Loucy (cell line): ENCODE measurements around the gene SLC5A10.

Source experiments
- H2AFZ ChIP-seq: fragments of 200-600 bp; sonication (generic); 2 replicates; pipeline ENCODE4 v1.6.0; 2016; ENCODE audit warnings: antibody characterized with exemption, mild to moderate bottlenecking, low read length, moderate library complexity
- H3F3A ChIP-seq: fragments of 200-600 bp; 2 replicates; pipeline ENCODE4 v1.6.0; 2016; ENCODE audit warnings: antibody characterized with exemption, low read depth, mild to moderate bottlenecking
- H3K27me3 ChIP-seq: fragments of 200-600 bp; sonication (generic); 2 replicates; pipeline ENCODE4 v1.6.1; 2014; ENCODE audit warnings: low read length, mild to moderate bottlenecking; ENCODE audit not compliant: insufficient read depth, poor library complexity, severe bottlenecking
- H3K36me3 ChIP-seq: fragments of 200-600 bp; sonication (generic); 2 replicates; pipeline ENCODE4 v1.6.1; 2016; ENCODE audit warnings: low read length; ENCODE audit not compliant: insufficient read depth
- H3K4me1 ChIP-seq: fragments of 200-600 bp; sonication (generic); 2 replicates; pipeline ENCODE4 v1.5.1; 2014; ENCODE audit warnings: low read length, mild to moderate bottlenecking; ENCODE audit not compliant: insufficient read depth, poor library complexity, severe bottlenecking
- H3K4me2 ChIP-seq: fragments of 200-600 bp; sonication (generic); 2 replicates; pipeline ENCODE4 v1.6.0; 2014; ENCODE audit warnings: antibody characterized with exemption, low read length, low read depth, mild to moderate bottlenecking; ENCODE audit not compliant: poor library complexity, severe bottlenecking
- H3K4me3 ChIP-seq: fragments of 200-600 bp; sonication (generic); 2 replicates; pipeline ENCODE4 v1.5.1; 2014; ENCODE audit warnings: low read length, mild to moderate bottlenecking, mixed read lengths; ENCODE audit not compliant: poor library complexity, severe bottlenecking
- H3K79me2 ChIP-seq: fragments of 200-600 bp; sonication (generic); 2 replicates; pipeline ENCODE4 v1.6.1; 2014; ENCODE audit warnings: low read length; ENCODE audit not compliant: insufficient read depth
- H3K9ac ChIP-seq: fragments of 200-600 bp; sonication (generic); 2 replicates; pipeline ENCODE4 v1.6.0; 2014; ENCODE audit warnings: mild to moderate bottlenecking, low read depth, low read length, moderate library complexity; ENCODE audit not compliant: poor library complexity, severe bottlenecking
- H3K9me2 ChIP-seq: fragments of 200-600 bp; sonication (generic); replicated peaks from 2 replicates; pipeline ENCODE4 v1.6.1; 2016; ENCODE audit warnings: low read depth, low read length, mixed read lengths
- H3K9me3 ChIP-seq: fragments of 200-600 bp; sonication (generic); 2 replicates; pipeline ENCODE4 v1.6.1; 2014; ENCODE audit warnings: mild to moderate bottlenecking, antibody characterized with exemption, low read length, low read depth; ENCODE audit not compliant: insufficient read depth
- H4K20me1 ChIP-seq: fragments of 200-600 bp; sonication (generic); 2 replicates; pipeline ENCODE4 v1.6.0; 2014; ENCODE audit warnings: antibody characterized with exemption, low read length, mild to moderate bottlenecking; ENCODE audit not compliant: insufficient read depth, poor library complexity, severe bottlenecking
- CTCF ChIP-seq: fragments of 200-600 bp; sonication (generic); conservative IDR thresholded peaks from 2 replicates; pipeline ENCODE4 v1.5.1; 2014; ENCODE audit warnings: mild to moderate bottlenecking, antibody characterized with exemption, low read length
- EZH2phosphoT487 ChIP-seq: fragments of 200-600 bp; IDR thresholded peaks from 2 replicates; pipeline ENCODE4 v1.6.1; 2018; ENCODE audit warnings: antibody characterized with exemption, mild to moderate bottlenecking, moderate library complexity, borderline replicate concordance

Gene SLC5A10

GRCh38 chr17:19003543-19004420 is 51.8 kb downstream of the SLC5A10 start:
- H3K9me3 ChIP-seq: 0 out of 2 replicates have a peak, but pooled peaks cover 4% of the 10 kb centered on the region
- H3K9me2 ChIP-seq: no peaks in the 10 kb centered on the region
- peaks cover 18% of the 10 kb centered on the region for H3K4me1 ChIP-seq
- H3K36me3 ChIP-seq: no peaks in the 10 kb centered on the region
- H4K20me1 ChIP-seq: no peaks in the 10 kb centered on the region
- no peak for TF ChIP-seq CTCF
- TF ChIP-seq EZH2phosphoT487: no peak
- no peak overlapping the region for H3K4me2 ChIP-seq
- no peaks in the 10 kb centered on the region for H3K27me3 ChIP-seq
- no peaks in the 10 kb centered on the region for H3F3A ChIP-seq
- H3K79me2 ChIP-seq: no peaks in the 10 kb centered on the region
- H3K9ac ChIP-seq: no peak overlapping the region
- no peak overlapping the region for H2AFZ ChIP-seq
- no peak overlapping the region for H3K4me3 ChIP-seq

- no peaks in the 10 kb centered on the region for H3K9me2 ChIP-seq
These were observed 52.6 kb downstream of the SLC5A10 start, which contains the start of gene FAM83G for GRCh38 chr17:19004421-19005136. Gene FAM83G (minus strand): TSS chr17:19004764. CDS start chr17:19004041, 723 bp downstream.

More at GRCh38 chr17:19004421-19005136, 52.6 kb downstream of the SLC5A10 start, which contains the start of gene FAM83G:
- TF ChIP-seq EZH2phosphoT487 (no peak), CTCF (no peak)
- Histone ChIP-seq H3K4me1 (peaks cover 18% of the 10 kb centered on the region), H3K4me3 (no peak within 1 kb of the TSS), H3K9ac (no peak within 1 kb of the TSS), H3K9me3 (0 out of 2 replicates have a peak, but pooled peaks cover 4% of the 10 kb centered on the region), H3F3A (no peaks in the 10 kb centered on the region), H2AFZ (no peak within 1 kb of the TSS), H3K4me2 (no peak within 1 kb of the TSS), H3K27me3 (no peaks in the 10 kb centered on the region), H4K20me1 (no peaks in the 10 kb centered on the region), H3K36me3 (no peaks in the 10 kb centered on the region), H3K79me2 (no peaks in the 10 kb centered on the region)
